NCI-H2029 (cell line): ENCODE measurements around the gene CACNA2D3.
"Not testable (repeated sequence)": the region's sequence is repeated elsewhere in the genome, so short reads cannot be mapped to it uniquely, and the experiment has no call there.

Experiments
- DNase-seq: peaks from one replicate; lab custom pipeline; 2025; lab: John Stamatoyannopoulos, UW

The CACNA2D3 gene

DNA sequence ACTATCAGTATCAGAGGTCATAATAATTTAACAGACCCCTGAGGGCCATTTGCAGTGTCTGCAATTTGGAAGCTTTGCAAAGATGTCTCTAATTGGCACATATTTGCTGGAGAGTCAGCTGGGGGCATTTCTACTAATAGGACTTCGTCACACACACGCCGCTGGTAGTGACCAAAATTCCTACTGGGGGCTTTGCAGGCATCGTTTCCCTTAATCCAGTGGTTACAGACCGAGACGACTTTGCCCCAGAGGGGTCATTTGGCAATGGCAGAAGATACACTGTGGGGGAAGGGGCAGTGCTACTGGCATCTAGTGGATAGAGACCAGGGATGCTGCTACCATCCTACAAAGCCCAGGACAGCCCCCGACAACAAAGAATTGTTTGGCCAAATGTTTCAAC, 956.5 kb downstream of the CACNA2D3 start:
- no peak for DNase-seq

DNA sequence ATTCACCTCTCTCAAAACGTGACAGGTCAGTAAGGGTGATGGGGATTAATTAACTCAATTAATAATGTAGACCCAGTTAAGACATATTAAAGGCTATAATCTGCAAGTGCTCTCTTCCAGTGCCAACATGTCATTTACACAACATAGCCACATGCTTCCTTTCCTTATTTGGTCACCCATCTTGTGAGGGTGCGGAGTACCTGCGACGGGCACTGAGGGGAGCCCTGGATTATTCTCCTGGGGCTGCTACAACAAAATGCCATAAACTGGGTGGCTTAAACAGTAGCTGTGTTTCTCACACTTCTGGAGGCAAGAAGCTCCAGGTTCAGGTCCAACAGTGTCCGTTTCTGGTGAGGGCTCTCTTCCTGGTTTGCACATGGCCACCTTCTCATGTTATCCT, 962.9 kb downstream of the CACNA2D3 start:
- no peak for DNase-seq

DNA sequence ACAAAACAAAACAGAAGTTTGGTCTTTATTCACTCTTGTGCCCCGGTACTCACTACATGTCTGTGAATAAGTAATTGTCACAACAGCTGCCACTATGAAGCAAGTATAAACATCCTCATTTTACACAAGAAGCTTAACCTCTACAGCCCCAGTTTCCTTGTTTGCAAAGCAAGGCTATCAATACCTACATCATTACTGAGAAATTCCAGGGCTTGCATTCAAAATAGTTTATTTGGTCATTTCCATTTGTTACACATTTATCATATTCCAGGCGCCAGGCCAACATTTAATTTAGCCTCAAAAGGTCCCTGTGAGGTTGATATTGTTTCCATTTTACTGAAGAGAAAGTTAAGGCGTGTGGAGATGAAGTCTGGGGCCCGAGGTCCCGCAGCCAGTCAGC, 966.9 kb downstream of the CACNA2D3 start:
- no peak for DNase-seq

DNA sequence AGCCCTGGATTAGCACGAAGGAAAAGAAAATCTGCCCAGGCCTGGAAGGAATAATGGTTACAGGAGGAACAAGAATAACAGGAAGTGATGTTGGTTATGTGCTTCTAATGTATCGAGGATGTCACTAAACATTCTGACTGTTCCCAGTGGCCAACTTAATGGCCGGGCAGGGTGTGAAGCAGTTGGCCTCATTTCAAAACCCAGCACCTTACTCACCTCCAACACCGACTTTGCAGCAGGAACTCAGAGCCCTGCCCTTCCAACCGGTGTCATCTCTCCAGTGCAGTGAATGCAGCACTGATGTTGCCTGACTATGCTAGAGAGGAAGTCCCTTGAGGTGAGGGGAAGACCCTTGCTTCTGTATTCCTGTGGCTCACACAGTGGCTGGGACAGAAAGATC, 967.9 kb downstream of the CACNA2D3 start:
- no peak for DNase-seq

DNA sequence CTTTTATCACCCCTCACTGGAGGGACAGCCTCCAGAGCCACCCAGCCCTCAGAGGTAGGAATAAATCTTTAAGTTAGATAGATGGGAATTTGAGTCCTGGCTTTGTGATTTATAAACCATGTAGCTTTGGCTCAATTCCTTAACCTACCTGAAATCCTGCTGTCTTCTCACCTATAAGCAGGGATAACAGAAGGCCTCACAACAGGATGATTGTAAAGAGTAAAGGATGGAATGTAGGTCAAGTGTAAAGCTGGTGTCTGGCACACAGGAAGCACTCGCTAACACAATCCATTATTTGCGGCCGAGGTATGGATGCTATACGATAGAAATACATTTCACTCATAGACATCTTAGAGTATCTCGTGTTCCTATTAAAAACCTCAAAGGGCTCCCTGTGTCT, 968.4 kb downstream of the CACNA2D3 start:
- DNase-seq = no peak

DNA sequence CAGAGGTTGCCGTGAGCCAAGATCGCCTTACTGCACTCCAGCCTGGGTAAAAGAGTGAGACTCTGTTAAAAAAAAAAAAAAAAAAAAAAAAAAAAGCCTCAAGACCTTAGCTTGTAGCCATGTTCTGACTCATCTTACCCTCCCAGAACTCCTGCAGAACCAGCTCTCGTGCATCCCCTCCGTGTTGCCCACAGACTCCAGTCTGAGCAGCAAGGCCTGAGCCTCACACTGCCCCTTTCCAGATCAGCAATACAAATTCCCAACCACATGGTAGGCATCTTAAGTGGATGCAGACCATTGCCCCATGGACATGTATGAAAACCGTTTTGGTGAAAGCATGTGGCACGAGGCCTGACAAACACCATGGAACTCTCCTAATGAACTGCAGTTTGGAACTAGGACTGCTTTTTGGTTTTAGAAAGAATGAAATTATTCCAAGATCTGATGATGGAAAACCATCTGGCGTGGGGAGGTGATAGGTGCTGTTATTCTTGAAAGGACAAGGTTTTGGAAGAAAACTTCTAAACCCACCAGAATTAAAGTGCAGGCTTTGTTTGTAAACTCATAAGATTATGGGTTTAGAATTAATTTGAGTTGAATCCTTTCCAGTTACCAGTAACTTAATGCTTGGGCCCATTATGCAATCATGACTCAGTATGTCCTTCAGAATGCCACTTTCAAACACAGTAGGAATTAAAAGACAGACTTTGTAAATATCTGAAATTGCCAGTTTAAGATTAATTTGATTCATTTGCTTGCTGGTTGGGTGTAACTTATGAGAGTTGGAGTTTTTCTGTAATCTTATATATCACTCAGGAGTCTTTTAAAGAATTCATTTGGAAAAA, 969.3 kb downstream of the CACNA2D3 start:
- DNase-seq = no peak

DNA sequence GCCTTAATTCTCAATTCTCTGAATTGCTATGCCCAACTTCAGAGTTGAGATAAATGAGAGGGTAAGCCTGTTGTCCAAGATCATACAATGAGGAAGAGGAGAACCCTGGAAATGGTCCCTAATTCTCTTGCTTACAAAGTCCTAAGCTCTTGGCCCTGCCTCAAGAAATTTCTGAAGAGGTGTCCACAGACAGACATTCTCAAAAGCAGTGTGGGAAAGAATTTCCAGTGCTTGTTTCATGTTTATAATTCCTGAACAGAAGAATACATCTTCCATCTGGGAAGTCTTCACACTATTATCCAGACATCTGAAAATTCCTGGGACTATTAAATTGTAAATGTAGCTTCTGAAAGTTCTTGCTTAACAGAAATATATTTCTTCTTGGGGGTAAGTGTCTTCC, 972.3 kb downstream of the CACNA2D3 start:
- no peak for DNase-seq

DNA sequence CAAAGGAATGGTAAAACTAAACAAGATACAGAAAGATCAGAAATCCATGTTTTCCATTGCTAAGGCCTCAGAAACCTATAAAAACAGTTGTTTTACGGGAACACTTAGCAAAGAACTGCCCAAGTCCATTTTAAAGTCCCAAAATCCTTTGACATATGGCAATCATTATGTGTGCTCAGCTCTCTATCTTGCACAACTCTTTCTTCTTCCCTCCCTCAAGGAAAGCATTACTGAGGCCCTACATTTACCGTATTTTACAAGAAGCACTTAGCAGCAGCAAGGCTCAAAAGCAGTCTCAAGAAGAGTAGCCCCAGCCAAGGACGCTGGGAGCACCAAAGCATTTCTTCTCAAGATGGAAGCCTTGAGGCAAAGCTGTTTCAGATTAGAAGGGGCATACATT, 975.1 kb downstream of the CACNA2D3 start:
- DNase-seq = no peak

DNA sequence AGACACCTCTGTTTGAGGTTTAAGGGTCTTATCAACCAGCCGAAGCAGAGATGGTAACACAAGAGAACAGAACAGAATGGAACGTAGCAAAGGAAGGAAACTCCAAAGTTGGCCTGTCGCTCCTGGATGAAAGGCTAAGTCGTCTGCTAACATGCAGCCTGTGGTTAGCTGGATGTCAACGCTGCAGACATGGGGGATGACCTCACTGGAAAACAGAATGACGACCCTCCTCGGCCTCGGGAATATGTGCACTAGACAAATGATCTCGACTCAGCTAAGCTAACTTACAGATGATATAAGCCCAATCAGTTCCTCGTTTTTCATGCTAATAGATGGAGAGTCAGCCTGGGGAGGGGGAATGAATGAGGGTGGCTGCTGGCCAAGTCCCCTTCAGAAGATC, 983.3 kb downstream of the CACNA2D3 start:
- DNase-seq = no peak

DNA sequence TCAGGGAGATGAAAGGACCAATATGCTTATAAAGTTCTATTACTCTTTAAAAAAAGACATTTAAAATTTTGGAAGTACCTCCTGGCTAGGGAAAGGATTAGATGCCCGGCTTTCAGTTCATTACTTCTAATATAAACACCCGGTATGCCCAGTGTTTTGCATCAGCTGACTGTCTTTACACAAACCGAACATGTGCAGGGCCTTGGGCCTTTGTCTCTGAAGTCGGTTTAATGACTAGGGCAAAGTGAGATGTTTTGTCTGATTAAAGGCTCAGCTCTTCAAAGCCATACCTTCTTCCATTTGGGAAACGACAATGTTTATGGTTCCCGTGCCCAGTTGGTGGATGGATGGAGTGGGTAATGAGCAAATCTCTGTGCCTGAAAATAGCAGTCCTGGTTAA, 984.8 kb downstream of the CACNA2D3 start:
- DNase-seq = no peak

DNA sequence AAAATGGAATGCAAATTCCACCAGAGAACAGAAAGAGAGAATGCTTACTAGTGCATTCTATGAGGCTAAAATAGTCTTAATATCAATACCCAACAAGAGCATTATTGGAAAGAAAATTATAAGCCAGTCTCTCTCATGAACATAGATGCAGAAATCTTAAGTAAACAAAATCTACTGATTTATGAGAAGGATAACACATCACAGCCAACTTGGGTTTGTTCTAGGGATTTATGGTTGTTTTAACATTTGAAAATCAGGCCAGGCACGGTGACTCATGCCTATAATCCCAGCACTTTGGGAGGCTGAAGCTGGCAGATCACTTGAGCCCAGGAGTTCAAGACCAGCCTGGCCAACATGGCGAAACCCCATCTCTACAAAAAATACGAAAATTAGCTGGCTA, 989.6 kb downstream of the CACNA2D3 start:
- DNase-seq = not testable (repeated sequence)

DNA sequence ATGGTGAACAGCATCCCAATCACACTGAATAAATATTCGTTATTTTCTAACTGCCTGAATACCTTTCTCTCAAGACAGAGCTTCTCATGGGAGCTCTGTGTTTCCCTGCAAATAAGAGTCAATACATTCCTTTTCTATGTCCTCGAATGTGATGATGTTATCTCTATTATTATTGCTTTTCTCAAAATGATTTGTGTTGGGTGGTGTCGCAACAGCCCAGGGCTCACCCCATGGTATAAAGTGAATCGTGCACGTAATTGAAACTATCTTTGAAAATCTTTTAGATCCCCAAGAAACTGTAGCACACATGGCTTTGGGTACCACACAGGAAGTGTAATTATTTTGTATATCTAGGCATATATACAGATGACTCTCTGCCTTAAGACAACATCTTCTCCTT, 996.1 kb downstream of the CACNA2D3 start:
- no peak for DNase-seq

DNA sequence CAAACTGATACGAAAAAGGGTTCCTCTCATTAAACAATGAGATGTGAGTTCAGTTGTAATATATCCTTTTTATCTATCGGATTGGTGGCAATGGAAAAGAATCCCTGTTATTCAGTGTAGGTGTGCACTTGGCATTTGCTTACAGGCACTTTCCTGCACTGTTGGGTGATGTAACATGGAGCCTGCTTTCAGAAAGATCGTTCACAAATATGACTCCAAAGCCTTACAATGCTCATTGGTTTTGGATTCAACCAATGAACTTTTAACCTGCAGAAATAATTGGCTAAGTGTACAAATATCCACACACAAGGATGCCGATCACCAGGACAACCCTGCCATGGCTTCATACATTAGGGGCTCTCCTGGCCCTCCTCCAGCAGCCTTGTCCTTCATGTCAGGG, 996.9 kb downstream of the CACNA2D3 start:
- DNase-seq = no peak

DNA sequence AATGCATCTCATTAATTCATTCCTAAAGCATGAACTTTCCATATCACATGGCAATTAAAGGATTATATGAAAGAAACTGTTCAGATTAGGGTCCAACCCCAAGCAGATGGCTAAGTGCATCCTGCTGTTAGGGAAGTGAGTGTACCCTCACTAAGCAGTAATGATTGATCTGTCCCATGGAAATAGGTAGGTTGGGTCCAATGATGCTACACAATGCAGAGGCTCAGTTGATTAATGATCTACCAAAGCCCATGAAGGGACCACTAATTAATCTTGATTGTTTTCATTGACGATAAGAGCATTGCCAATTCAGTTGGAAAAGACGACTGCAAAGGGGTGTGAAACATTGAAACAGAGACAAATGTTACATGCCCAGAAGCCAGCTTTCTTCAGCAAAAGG, 1000.0 kb downstream of the CACNA2D3 start:
- DNase-seq = no peak
